Measurements from ENCODE around the gene RPL36. TPM values are rescaled to one million over a fixed set of nuclear protein-coding genes. Genes with fewer than 3 reads are reported as not detected.

Gene RPL36
- total and polyA plus RNA-seq, 7 donors: 440 to 814 (median 572) TPM

GRCh38 chr19:5711025-5711424 lies 20.9 kb downstream of the RPL36 start:
- no peak for ATAC-seq
- Histone ChIP-seq H3K27me3 (ENCODE audit: insufficient read depth in 3 of 3, low read length in 2 of 3) (no peaks in the 10 kb centered on the region), H3K36me3 (ENCODE audit: insufficient read depth in 1 of 2, low read depth in 1 of 2) (peaks cover 12 to 80% of the 10 kb centered on the region in 2 donors), H3K4me1 (no peaks in the 10 kb centered on the region), H3K9me3 (no peaks in the 10 kb centered on the region), H3K4me3 (no peak overlapping the region), H3K27ac (no peak overlapping the region)
- no peak for DNase-seq
- intact Hi-C loops (cut with DNase I): no loop called here
- WGBS, 3 donors: 88 to 97% (median 96%) methylated on average over 8 of the region's 8 CpGs
- TF ChIP-seq, protein P1, sequence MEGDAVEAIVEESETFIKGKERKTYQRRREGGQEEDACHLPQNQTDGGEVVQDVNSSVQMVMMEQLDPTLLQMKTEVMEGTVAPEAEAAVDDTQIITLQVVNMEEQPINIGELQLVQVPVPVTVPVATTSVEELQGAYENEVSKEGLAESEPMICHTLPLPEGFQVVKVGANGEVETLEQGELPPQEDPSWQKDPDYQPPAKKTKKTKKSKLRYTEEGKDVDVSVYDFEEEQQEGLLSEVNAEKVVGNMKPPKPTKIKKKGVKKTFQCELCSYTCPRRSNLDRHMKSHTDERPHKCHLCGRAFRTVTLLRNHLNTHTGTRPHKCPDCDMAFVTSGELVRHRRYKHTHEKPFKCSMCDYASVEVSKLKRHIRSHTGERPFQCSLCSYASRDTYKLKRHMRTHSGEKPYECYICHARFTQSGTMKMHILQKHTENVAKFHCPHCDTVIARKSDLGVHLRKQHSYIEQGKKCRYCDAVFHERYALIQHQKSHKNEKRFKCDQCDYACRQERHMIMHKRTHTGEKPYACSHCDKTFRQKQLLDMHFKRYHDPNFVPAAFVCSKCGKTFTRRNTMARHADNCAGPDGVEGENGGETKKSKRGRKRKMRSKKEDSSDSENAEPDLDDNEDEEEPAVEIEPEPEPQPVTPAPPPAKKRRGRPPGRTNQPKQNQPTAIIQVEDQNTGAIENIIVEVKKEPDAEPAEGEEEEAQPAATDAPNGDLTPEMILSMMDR (IDR thresholded peaks at IDR 0.05): no peak

- no peak overlapping the region for H3K4me3 ChIP-seq
- no peaks in the 10 kb centered on the region for H3K4me1 ChIP-seq
- peaks cover 9 to 73% of the 10 kb centered on the region in 2 donors for H3K36me3 ChIP-seq (ENCODE audit: insufficient read depth in 1 of 2, low read depth in 1 of 2)
- H3K27me3 ChIP-seq (ENCODE audit: insufficient read depth in 3 of 3, low read length in 2 of 3): no peaks in the 10 kb centered on the region
- intact Hi-C loops (cut with DNase I): no loop called here
- no peak overlapping the region for H3K27ac ChIP-seq
- H3K9me3 ChIP-seq: no peaks in the 10 kb centered on the region
- no peak for ATAC-seq
- TF ChIP-seq, protein P1 (IDR thresholded peaks at IDR 0.05): no peak
- WGBS, 3 donors: 88 to 92% (median 90%) methylated on average over 25 of the region's 25 CpGs
- no peak for DNase-seq
These were observed 21.6 kb downstream of the RPL36 start for GRCh38 chr19:5711713-5712161.

- TF ChIP-seq, protein P1 (IDR thresholded peaks at IDR 0.05): no peak
- Histone ChIP-seq H3K4me3 (no peak overlapping the region), H3K27ac (no peak overlapping the region), H3K4me1 (peaks cover 11% of the 10 kb centered on the region), H3K9me3 (no peaks in the 10 kb centered on the region), H3K27me3 (ENCODE audit: insufficient read depth in 3 of 3, low read length in 2 of 3) (no peaks in the 10 kb centered on the region), H3K36me3 (ENCODE audit: insufficient read depth in 1 of 2, low read depth in 1 of 2) (peaks cover 4 to 67% of the 10 kb centered on the region in 2 donors)
- WGBS, 3 donors: 91 to 96% (median 92%) methylated on average over 9 of the region's 9 CpGs
- intact Hi-C loops (cut with DNase I): no loop called here
- DNase-seq: no peak
- no peak for ATAC-seq
These were observed 23.1 kb downstream of the RPL36 start for GRCh38 chr19:5713228-5713627.

- H3K36me3 ChIP-seq (ENCODE audit: insufficient read depth in 1 of 2, low read depth in 1 of 2): peaks cover 4 to 51% of the 10 kb centered on the region in 2 donors
These were observed 24.7 kb downstream of the RPL36 start for GRCh38 chr19:5714816-5715215.

More at GRCh38 chr19:5714816-5715215, 24.7 kb downstream of the RPL36 start:
- DNase-seq (no peak), ATAC-seq (no peak)
- no peak overlapping the region for H3K27ac ChIP-seq
- H3K4me1 ChIP-seq: peaks cover 20% of the 10 kb centered on the region
- TF ChIP-seq, protein P1 (IDR thresholded peaks at IDR 0.05): no peak
- WGBS, 3 donors: 65 to 74% (median 68%) methylated on average over 10 of the region's 10 CpGs
- no peaks in the 10 kb centered on the region for H3K9me3 ChIP-seq
- no peak overlapping the region for H3K4me3 ChIP-seq
- intact Hi-C loops (cut with DNase I): loop anchor here in 1 of 2 donors (5.0 kb wide), 1 partner anchor 93 kb away; the partner anchor contains the start of genes SAFB and SAFB2
- no peaks in the 10 kb centered on the region for H3K27me3 ChIP-seq (ENCODE audit: insufficient read depth in 3 of 3, low read length in 2 of 3)
